PC-3 (cell line): ENCODE data around the gene MYH7.

Experiments used
- CTCF ChIP-seq: fragments of 300-600 bp; sonication (generic); conservative IDR thresholded peaks from 2 replicates; pipeline ENCODE4 v1.5.1; 2017; ENCODE audit warnings: antibody characterized with exemption, low read depth, mild to moderate bottlenecking, low read length
- EZH2 ChIP-seq: fragments of 300-600 bp; sonication (generic); IDR thresholded peaks from one replicate; pipeline ENCODE4 v1.6.1; 2017; ENCODE audit warnings: antibody characterized with exemption, mild to moderate bottlenecking, low read length; ENCODE audit not compliant: unreplicated experiment
- EZH2phosphoT487 ChIP-seq: fragments of 300-600 bp; sonication (generic); IDR thresholded peaks from 2 replicates; pipeline ENCODE4 v1.6.1; 2018; ENCODE audit warnings: mild to moderate bottlenecking, antibody characterized with exemption, low read length, borderline replicate concordance

GRCh38 chr14:23465261-23465660 lies 29.8 kb upstream of the MYH7 start:
- TF ChIP-seq EZH2phosphoT487 (no peak), CTCF (no peak), EZH2 (no peak)
